ENCODE measurements around the gene CDH22.

The CDH22 gene

DNA sequence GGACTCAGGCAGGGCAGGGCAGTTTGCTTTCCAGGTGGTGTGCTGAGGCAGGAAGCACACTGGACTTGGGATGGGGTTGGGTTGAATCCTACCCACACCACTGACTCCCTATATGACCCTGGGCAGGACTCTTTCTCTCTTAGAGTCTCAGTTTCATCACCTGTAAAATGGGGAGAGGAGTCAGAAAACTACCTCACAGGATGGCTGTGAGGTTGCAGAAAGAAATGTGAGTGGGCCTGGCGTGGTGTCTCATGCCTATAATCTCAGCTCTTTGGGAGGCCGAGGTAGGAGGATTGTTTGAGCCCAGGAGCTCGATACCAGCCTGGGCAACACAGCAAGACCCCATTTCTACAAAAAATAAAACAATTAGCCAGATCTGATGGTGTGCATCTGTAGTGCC is 122.9 kb downstream of the CDH22 start:
- Histone ChIP-seq H2BK15ac (ENCODE audit: low read length) (no peak overlapping the region), H2AK5ac (ENCODE audit: low read depth, low read length) (no peak overlapping the region), H3K4me2 (ENCODE audit: insufficient read depth, low read length, poor library complexity, severe bottlenecking) (no peak overlapping the region), H2BK5ac (ENCODE audit: low read length) (no peak overlapping the region), H2BK12ac (ENCODE audit: low read length) (no peak overlapping the region), H3K4ac (ENCODE audit: low read length) (no peak overlapping the region), H4K91ac (ENCODE audit: low read depth, low read length, poor library complexity) (no peak overlapping the region), H3K4me3 (ENCODE audit: low read length in 2 of 2) (no peak overlapping the region), H3K18ac (ENCODE audit: low read length) (no peak overlapping the region), H3K4me1 (ENCODE audit: control insufficient read depth in 2 of 2, insufficient read depth in 1 of 2, low read depth in 1 of 2, low read length in 2 of 2) (no peaks in the 10 kb centered on the region), H3K23ac (ENCODE audit: low read depth, low read length, poor library complexity) (no peak overlapping the region), H3K14ac (ENCODE audit: low read length) (no peak overlapping the region), H3K27ac (replicated peaks; ENCODE audit: low read length) (no peak overlapping the region), H3K79me1 (ENCODE audit: low read depth, low read length) (no peaks in the 10 kb centered on the region), H3K36me3 (replicated peaks in 1 of 2; ENCODE audit: control insufficient read depth in 2 of 2, insufficient read depth in 2 of 2, low read length in 2 of 2) (no peaks in the 10 kb centered on the region), H3K9ac (ENCODE audit: low read depth, low read length, poor library complexity) (no peak overlapping the region), H2AFZ (ENCODE audit: low read length) (no peak overlapping the region), H4K8ac (ENCODE audit: low read depth, low read length) (no peak overlapping the region), H3K9me3 (replicated peaks in 1 of 2; ENCODE audit: control insufficient read depth in 2 of 2, insufficient read depth in 1 of 2, low read depth in 1 of 2, low read length in 2 of 2) (peaks cover 0 to 3% of the 10 kb centered on the region in 2 donors), H3K27me3 (ENCODE audit: control insufficient read depth in 3 of 3, insufficient read depth in 3 of 3, low read depth in 1 of 3, low read length in 3 of 3) (peaks cover 0 to 10% (median 0%) of the 10 kb centered on the region in 3 experiments), H2BK120ac (ENCODE audit: low read depth, low read length) (no peak overlapping the region)
- DNase-seq (ENCODE audit: low spot score), result no peak
- WGBS, 2 donors (ENCODE audit: extremely low coverage in 2 of 2, insufficient read length in 2 of 2, insufficient replicate concordance in 1 of 2), result no CpG with 5 or more reads among the region's 3 CpGs

DNA sequence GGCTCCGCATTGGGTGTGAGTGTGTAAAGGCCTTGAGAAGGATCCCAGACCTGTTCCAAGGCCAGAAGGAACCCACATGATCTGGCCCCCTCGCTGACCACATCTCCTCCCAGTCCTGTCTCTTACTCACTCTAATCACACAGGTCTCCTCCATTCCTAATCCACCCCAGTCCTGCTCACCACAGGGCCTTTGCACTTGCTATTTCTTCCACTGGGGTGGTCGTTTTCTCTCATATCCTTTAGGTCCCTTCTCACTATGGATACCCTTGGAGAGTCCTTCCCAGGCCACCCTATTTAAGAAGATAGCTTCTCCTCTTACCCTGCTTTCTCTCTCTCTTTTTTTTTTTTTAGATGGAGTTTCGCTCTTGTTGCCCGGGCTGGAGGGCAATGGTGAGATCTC is 124.5 kb downstream of the CDH22 start:
- no peak overlapping the region for H4K8ac ChIP-seq (ENCODE audit: low read depth, low read length)
- no peak overlapping the region for H2BK120ac ChIP-seq (ENCODE audit: low read depth, low read length)
- H3K9me3 ChIP-seq (replicated peaks in 1 of 2; ENCODE audit: control insufficient read depth in 2 of 2, insufficient read depth in 1 of 2, low read depth in 1 of 2, low read length in 2 of 2), result peaks cover 0 to 3% of the 10 kb centered on the region in 2 donors
- no peak overlapping the region for H2AFZ ChIP-seq (ENCODE audit: low read length)
- H3K4me1 ChIP-seq (ENCODE audit: control insufficient read depth in 2 of 2, insufficient read depth in 1 of 2, low read depth in 1 of 2, low read length in 2 of 2), result peaks cover 0 to 3% of the 10 kb centered on the region in 2 donors
- no peak for DNase-seq (ENCODE audit: low spot score)
- H3K14ac ChIP-seq (ENCODE audit: low read length), result no peak overlapping the region
- H2AK5ac ChIP-seq (ENCODE audit: low read depth, low read length), result no peak overlapping the region
- no peak overlapping the region for H3K9ac ChIP-seq (ENCODE audit: low read depth, low read length, poor library complexity)
- H3K4me2 ChIP-seq (ENCODE audit: insufficient read depth, low read length, poor library complexity, severe bottlenecking), result no peak overlapping the region
- no peak overlapping the region for H2BK15ac ChIP-seq (ENCODE audit: low read length)
- H2BK12ac ChIP-seq (ENCODE audit: low read length), result no peak overlapping the region
- H3K23ac ChIP-seq (ENCODE audit: low read depth, low read length, poor library complexity), result no peak overlapping the region
- no peaks in the 10 kb centered on the region for H3K79me1 ChIP-seq (ENCODE audit: low read depth, low read length)
- peaks cover 0 to 17% (median 0%) of the 10 kb centered on the region in 3 experiments for H3K27me3 ChIP-seq (ENCODE audit: control insufficient read depth in 3 of 3, insufficient read depth in 3 of 3, low read depth in 1 of 3, low read length in 3 of 3)
- H3K36me3 ChIP-seq (replicated peaks in 1 of 2; ENCODE audit: control insufficient read depth in 2 of 2, insufficient read depth in 2 of 2, low read length in 2 of 2), result no peaks in the 10 kb centered on the region
- no peak overlapping the region for H3K4me3 ChIP-seq (ENCODE audit: low read length in 2 of 2)
- no peak overlapping the region for H3K27ac ChIP-seq (replicated peaks; ENCODE audit: low read length)
- H2BK5ac ChIP-seq (ENCODE audit: low read length), result no peak overlapping the region
- no peak overlapping the region for H3K18ac ChIP-seq (ENCODE audit: low read length)
- no peak overlapping the region for H4K91ac ChIP-seq (ENCODE audit: low read depth, low read length, poor library complexity)
- H3K4ac ChIP-seq (ENCODE audit: low read length), result no peak overlapping the region
- WGBS, 2 donors (ENCODE audit: extremely low coverage in 2 of 2, insufficient read length in 2 of 2, insufficient replicate concordance in 1 of 2), result no CpG with 5 or more reads among the region's 5 CpGs

DNA sequence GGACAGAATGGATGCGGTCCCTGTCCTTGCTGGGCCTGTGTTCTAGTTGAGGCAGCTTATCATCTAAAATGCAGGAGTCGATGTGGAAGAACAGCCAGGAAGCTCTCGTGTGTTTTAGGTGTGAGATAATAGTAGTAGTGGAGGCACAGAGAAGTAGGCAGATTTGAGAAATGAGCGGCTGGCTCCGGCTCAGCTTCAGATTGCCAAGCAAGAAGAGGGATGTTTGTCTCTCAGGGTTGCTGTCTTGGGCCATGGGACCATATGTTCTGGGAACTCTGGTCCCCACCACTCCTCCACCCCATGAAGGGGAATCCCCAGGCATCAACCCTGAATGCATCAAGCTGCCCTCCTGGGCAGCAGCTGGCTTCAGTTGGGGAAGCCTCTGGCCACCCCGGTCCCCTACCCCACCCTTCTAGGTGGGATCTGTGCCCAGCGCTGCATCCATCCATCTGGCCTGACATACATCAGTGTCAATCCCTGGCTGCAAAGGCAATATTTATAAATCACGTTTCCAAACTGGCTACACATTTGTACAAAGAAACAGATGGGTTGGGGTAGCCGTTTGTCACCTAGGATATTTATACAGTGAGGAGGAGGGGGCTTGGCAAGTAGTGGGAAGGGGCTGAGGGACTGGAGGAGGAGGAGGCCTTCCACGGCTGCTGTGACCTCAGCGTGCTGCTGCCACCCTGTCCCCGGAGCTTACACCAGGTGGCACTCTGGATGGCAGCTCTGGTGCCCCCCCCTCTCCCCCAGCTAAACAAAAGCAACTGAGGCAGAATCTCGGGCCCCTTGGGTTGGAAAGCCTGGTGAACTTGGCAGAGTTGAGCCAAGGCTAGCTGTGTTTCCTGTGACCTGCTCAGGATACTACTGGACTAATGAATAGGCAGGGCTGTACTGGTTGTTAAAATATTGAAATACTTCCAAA is 125.8 kb downstream of the CDH22 start:
- Histone ChIP-seq H4K91ac (ENCODE audit: low read depth, low read length, poor library complexity) (no peak overlapping the region), H3K79me1 (ENCODE audit: low read depth, low read length) (no peaks in the 10 kb centered on the region), H3K9ac (ENCODE audit: low read depth, low read length, poor library complexity) (no peak overlapping the region), H2BK12ac (ENCODE audit: low read length) (no peak overlapping the region), H3K27ac (replicated peaks; ENCODE audit: low read length) (no peak overlapping the region), H3K23ac (ENCODE audit: low read depth, low read length, poor library complexity) (no peak overlapping the region), H3K14ac (ENCODE audit: low read length) (peak overlapping the region; percentile 26), H3K4me3 (ENCODE audit: low read length in 2 of 2) (no peak overlapping the region), H3K4ac (ENCODE audit: low read length) (no peak overlapping the region), H2BK5ac (ENCODE audit: low read length) (no peak overlapping the region), H2AK5ac (ENCODE audit: low read depth, low read length) (peak overlapping the region; percentile 14), H2AFZ (ENCODE audit: low read length) (no peak overlapping the region), H3K27me3 (ENCODE audit: control insufficient read depth in 3 of 3, insufficient read depth in 3 of 3, low read depth in 1 of 3, low read length in 3 of 3) (peaks cover 0 to 29% (median 0%) of the 10 kb centered on the region in 3 experiments), H3K18ac (ENCODE audit: low read length) (no peak overlapping the region), H2BK120ac (ENCODE audit: low read depth, low read length) (no peak overlapping the region), H3K9me3 (replicated peaks in 1 of 2; ENCODE audit: control insufficient read depth in 2 of 2, insufficient read depth in 1 of 2, low read depth in 1 of 2, low read length in 2 of 2) (peaks cover 0 to 3% of the 10 kb centered on the region in 2 donors), H3K4me2 (ENCODE audit: insufficient read depth, low read length, poor library complexity, severe bottlenecking) (no peak overlapping the region), H3K36me3 (replicated peaks in 1 of 2; ENCODE audit: control insufficient read depth in 2 of 2, insufficient read depth in 2 of 2, low read length in 2 of 2) (no peaks in the 10 kb centered on the region), H2BK15ac (ENCODE audit: low read length) (no peak overlapping the region), H4K8ac (ENCODE audit: low read depth, low read length) (no peak overlapping the region), H3K4me1 (ENCODE audit: control insufficient read depth in 2 of 2, insufficient read depth in 1 of 2, low read depth in 1 of 2, low read length in 2 of 2) (peaks cover 0 to 5% of the 10 kb centered on the region in 2 donors)
- no peak for DNase-seq (ENCODE audit: low spot score)
- no CpG with 5 or more reads among the region's 13 CpGs for WGBS, 2 donors (ENCODE audit: extremely low coverage in 2 of 2, insufficient read length in 2 of 2, insufficient replicate concordance in 1 of 2)

DNA sequence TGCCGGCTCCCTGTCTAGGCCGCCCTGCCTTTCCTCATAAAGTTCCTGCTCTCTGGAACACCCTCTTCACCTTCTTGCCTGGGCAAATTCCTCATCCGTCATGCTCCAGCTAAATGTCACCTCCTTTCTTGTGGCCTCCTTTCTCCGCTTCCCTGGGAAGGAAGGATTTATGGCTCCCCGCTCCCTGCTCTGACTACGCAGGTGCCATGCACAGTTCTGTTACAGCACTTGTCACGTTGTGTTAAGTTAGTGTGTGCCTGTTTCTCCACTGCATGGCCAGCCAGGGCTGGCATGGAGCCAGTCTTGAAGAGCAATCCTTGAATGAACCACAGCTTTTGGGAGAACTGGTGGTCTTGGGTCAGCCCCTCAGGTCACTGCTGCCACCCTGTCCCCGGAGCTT is 128.4 kb downstream of the CDH22 start:
- no peaks in the 10 kb centered on the region for H3K79me1 ChIP-seq (ENCODE audit: low read depth, low read length)
- H2AFZ ChIP-seq (ENCODE audit: low read length), result no peak overlapping the region
- no peak overlapping the region for H3K9ac ChIP-seq (ENCODE audit: low read depth, low read length, poor library complexity)
- H3K4me2 ChIP-seq (ENCODE audit: insufficient read depth, low read length, poor library complexity, severe bottlenecking), result no peak overlapping the region
- H3K36me3 ChIP-seq (replicated peaks in 1 of 2; ENCODE audit: control insufficient read depth in 2 of 2, insufficient read depth in 2 of 2, low read length in 2 of 2), result no peaks in the 10 kb centered on the region
- no peak overlapping the region for H2BK120ac ChIP-seq (ENCODE audit: low read depth, low read length)
- peaks cover 0 to 47% (median 7%) of the 10 kb centered on the region in 3 experiments for H3K27me3 ChIP-seq (ENCODE audit: control insufficient read depth in 3 of 3, insufficient read depth in 3 of 3, low read depth in 1 of 3, low read length in 3 of 3)
- no peak for DNase-seq (ENCODE audit: low spot score)
- no peak overlapping the region for H2BK5ac ChIP-seq (ENCODE audit: low read length)
- H2BK12ac ChIP-seq (ENCODE audit: low read length), result no peak overlapping the region
- WGBS, 2 donors (ENCODE audit: extremely low coverage in 2 of 2, insufficient read length in 2 of 2, insufficient replicate concordance in 1 of 2), result no CpG with 5 or more reads among the region's 8 CpGs
- no peaks in the 10 kb centered on the region for H3K9me3 ChIP-seq (replicated peaks in 1 of 2; ENCODE audit: control insufficient read depth in 2 of 2, insufficient read depth in 1 of 2, low read depth in 1 of 2, low read length in 2 of 2)
- no peak overlapping the region for H3K27ac ChIP-seq (replicated peaks; ENCODE audit: low read length)
- no peak overlapping the region for H4K8ac ChIP-seq (ENCODE audit: low read depth, low read length)
- H3K14ac ChIP-seq (ENCODE audit: low read length), result peak overlapping the region; percentile 9
- peaks cover 0 to 7% of the 10 kb centered on the region in 2 donors for H3K4me1 ChIP-seq (ENCODE audit: control insufficient read depth in 2 of 2, insufficient read depth in 1 of 2, low read depth in 1 of 2, low read length in 2 of 2)
- H3K23ac ChIP-seq (ENCODE audit: low read depth, low read length, poor library complexity), result peak overlapping the region; percentile 29
- peak overlapping the region; percentile 51 for H2AK5ac ChIP-seq (ENCODE audit: low read depth, low read length)
- no peak overlapping the region for H3K4ac ChIP-seq (ENCODE audit: low read length)
- H3K4me3 ChIP-seq (ENCODE audit: low read length in 2 of 2), result no peak overlapping the region
- peak overlapping the region; percentile 44 for H3K18ac ChIP-seq (ENCODE audit: low read length)
- H2BK15ac ChIP-seq (ENCODE audit: low read length), result no peak overlapping the region
- no peak overlapping the region for H4K91ac ChIP-seq (ENCODE audit: low read depth, low read length, poor library complexity)

Data from neuronal stem cell (in vitro differentiated cells).